Heart right ventricle (tissue), 16 donors: ENCODE data around the gene NACA2. TPM values are rescaled to one million over a fixed set of nuclear protein-coding genes. Genes with fewer than 3 reads are reported as not detected.

Experiments used
- ATAC-seq, 8 donors: fragments of 200-7000 bp; cut with Tn5 transposase; one replicate each; pipeline ENCODE4 v1.9.1; 2020; ENCODE audit warnings: mild to moderate bottlenecking in 8 of 8, moderate library complexity in 8 of 8, moderate number of reproducible peaks in 1 of 8
- DNase-seq, 2 donors: peaks; one replicate each; pipeline ENCODE4 v3.0.0-alpha.2; 2020
- H3K27ac ChIP-seq, 10 donors: fragments of 200-600 bp; sonication (generic) in 2 of 10; one replicate each; pipeline versions ENCODE4 v1.5.0 to v1.8.0; 2020 to 2022; ENCODE audit warnings: mild to moderate bottlenecking in 3 of 10
- H3K27me3 ChIP-seq, 7 donors: fragments of 200-600 bp; one replicate each; pipeline ENCODE4 v1.8.0; 2021 to 2022; ENCODE audit warnings: mild to moderate bottlenecking in 2 of 7
- H3K36me3 ChIP-seq, 9 donors: fragments of 200-600 bp; sonication (generic) in 1 of 9; one replicate each; pipeline versions ENCODE4 v1.5.0 to v1.8.0; 2020 to 2022; ENCODE audit warnings: mild to moderate bottlenecking in 2 of 9
- H3K4me1 ChIP-seq, 9 donors: fragments of 200-600 bp; sonication (generic) in 1 of 9; one replicate each; pipeline versions ENCODE4 v1.5.0 to v1.8.0; 2020 to 2022; ENCODE audit warnings: mild to moderate bottlenecking in 4 of 9
- H3K4me3 ChIP-seq, 10 donors: fragments of 200-600 bp; sonication (generic) in 2 of 10; one replicate each; pipeline versions ENCODE4 v1.5.0 to v1.8.0; 2020 to 2022; ENCODE audit warnings: mild to moderate bottlenecking in 7 of 10, moderate library complexity in 2 of 10
- H3K9me3 ChIP-seq, 11 donors: fragments of 200-600 bp in 10 of 11; sonication (generic) in 2 of 11; one replicate each; pipeline versions ENCODE4 v1.5.0 to v1.8.0; 2013 to 2022; ENCODE audit warnings: mild to moderate bottlenecking in 2 of 11, control low read depth in 1 of 11, moderate library complexity in 1 of 11
- CTCF ChIP-seq, 9 donors: fragments of 200-600 bp; sonication (generic) in 2 of 9; IDR thresholded peaks; one replicate each; pipeline versions ENCODE4 v1.5.0 to v1.8.0; 2021 to 2022; ENCODE audit warnings: antibody characterized with exemption in 9 of 9, mild to moderate bottlenecking in 5 of 9, moderate library complexity in 1 of 9
- WGBS, 2 donors: extraction: QIAGEN DNeasy Blood & Tissue Kit; methylation state at CpG; one replicate each; pipeline ENCODE4 v1.1.7; 2013; ENCODE audit warnings: inconsistent platforms in 1 of 2; 5-methylcytosine and 5-hydroxymethylcytosine counted together
- intact Hi-C, 10 donors: fragments of 100-400 bp; cut with DNase I; formaldehyde crosslinking; loops; one replicate each; pipeline versions ENCODE4 v1.11.1 to v1.14.2; 2022
- long read RNA-seq, 3 donors: library from polyadenylated mRNA; unstranded; transcript quantifications; one replicate each; pipeline ENCODE4 v2.0.0, GENCODE V29; 2020 to 2021
- polyA plus RNA-seq, 2 donors: library from polyadenylated mRNA; stranded (reverse); fragments of 200-250 nt; gene quantifications; one replicate each; pipeline ENCODE4 v1.2.3, GENCODE V29; 2013
- total RNA-seq, 10 donors: library from RNA; stranded (reverse); fragmentation: NEBNext Ultra II Directional in 3 of 10; extraction: Animal tissue kit (Norgen Biotek cat#: 25700) in 3 of 10; gene quantifications; one replicate each; pipeline versions ENCODE4 v1.2.1 to v1.2.4, GENCODE V29; 2021 to 2023
- donor health status: Arrhythmogenic right ventricular cardiomyopathy.
- donor health status: ischemic (EF 13 %, LVEDD 7.1; RV severe dilation, severe dysfunction).
- donor health status: healthy with polysubstance abuse.
- donor health status: DM: no; HTN: yes; CAD: no.
- donor health status: DM: no; HTN: no; CAD: no.
- donor health status: ischemic (EF 25% LVEDD 6.9; RV normal size, moderate dysfunction).
- donor health status: ischemic (EF 25% LVEDD 5.7; RV mildly dilated, moderate dysfunction).
- donor health status: healthy.
- donor health status: DM: yes; HTN: yes; CAD: no.
- donor health status: Ischemic cardiomyopathy.
- donor health status: ischemic (EF 35%, LVEDD 5.7; RV mildly dilated, moderate dysfunction).
- donor health status: nonischemic (EF 11% LVEDD 7.7; RV severe dilation, severe dysfunction).
- donor health status: DM: yes; HTN: yes; CAD: no.
- donor health status: PGD.
- donor health status: ischemic (EF 29% LVEDD 5.4; RV normal size, mild dysfunction).
- donor health status: nonischemic (EF 23%, LVEDD 6.1; RV moderate dilation, normal function).

Gene NACA2
- total RNA-seq (not detected), polyA plus RNA-seq (under 1 TPM in 1 of 2 donors, not detected in 1; 0.10 TPM)
- long read RNA-seq, donor 1 = 0 reads
- long read RNA-seq, donor 2 = 0 reads
- long read RNA-seq, donor 3 = 0 reads

- Histone ChIP-seq H3K9me3 (no peaks in the 10 kb centered on the region), H3K27me3 (peaks cover 0 to 52% (median 23%) of the 10 kb centered on the region in 7 donors), H3K27ac (no peak within 1 kb of the TSS), H3K36me3 (no peaks in the 10 kb centered on the region), H3K4me3 (no peak within 1 kb of the TSS), H3K4me1 (no peaks in the 10 kb centered on the region)
- DNase-seq (no peak), ATAC-seq (no peak)
- 96 to 98% methylated on average over 16 of the region's 16 CpGs for WGBS, 2 donors
- intact Hi-C loops = no loop called here
- TF ChIP-seq CTCF (IDR thresholded peaks at IDR 0.05) = no peak
Measured at GRCh38 chr17:61591018-61591417, at the start of gene NACA2. Gene NACA2 (minus strand): TSS chr17:61591219. CDS start chr17:61591180, 39 bp downstream.

- H3K9me3 ChIP-seq = peaks cover 0 to 24% (median 6%) of the 10 kb centered on the region in 11 donors
- no peak for TF ChIP-seq CTCF (IDR thresholded peaks at IDR 0.05)
- intact Hi-C loops = loop anchor here in 2 of 10 donors (10.0 kb wide), 1 partner anchor 195 kb away; no protein-coding TSS in a partner anchor
- H3K27me3 ChIP-seq = peaks cover 0 to 10% (median 0%) of the 10 kb centered on the region in 7 donors
- no peaks in the 10 kb centered on the region for H3K36me3 ChIP-seq
- H3K4me3 ChIP-seq = no peak overlapping the region
- DNase-seq = no peak
- 93 to 98% methylated on average over 1 of the region's 1 CpG for WGBS, 2 donors
- no peak overlapping the region for H3K27ac ChIP-seq
- no peaks in the 10 kb centered on the region for H3K4me1 ChIP-seq
- no peak for ATAC-seq
Measured at GRCh38 chr17:61639818-61640217, 48.8 kb upstream of the NACA2 start.

GRCh38 chr17:61638087-61638486, 47.1 kb upstream of the NACA2 start:
- Histone ChIP-seq H3K36me3 (no peaks in the 10 kb centered on the region), H3K4me1 (no peaks in the 10 kb centered on the region), H3K27ac (no peak overlapping the region), H3K27me3 (peaks cover 0 to 10% (median 0%) of the 10 kb centered on the region in 7 donors), H3K4me3 (no peak overlapping the region), H3K9me3 (peaks cover 0 to 30% (median 8%) of the 10 kb centered on the region in 11 donors)
- no peak for ATAC-seq
- TF ChIP-seq CTCF (IDR thresholded peaks at IDR 0.05) = no peak
- intact Hi-C loops = loop anchor here in 2 of 10 donors (10.0 kb wide), 1 partner anchor 197 kb away; no protein-coding TSS in a partner anchor
- 28 to 34% methylated on average over 1 of the region's 1 CpG for WGBS, 2 donors
- DNase-seq = no peak

GRCh38 chr17:61635913-61636432, 45.0 kb upstream of the NACA2 start:
- Histone ChIP-seq H3K9me3 (peaks cover 0 to 30% (median 8%) of the 10 kb centered on the region in 11 donors), H3K36me3 (no peaks in the 10 kb centered on the region), H3K27me3 (peaks cover 0 to 10% (median 0%) of the 10 kb centered on the region in 7 donors), H3K4me3 (no peak overlapping the region), H3K4me1 (no peaks in the 10 kb centered on the region), H3K27ac (no peak overlapping the region)
- DNase-seq = no peak
- TF ChIP-seq CTCF (IDR thresholded peaks at IDR 0.05) = peak in 7 of 9 donors; percentile 23 to 68 (median 47)
- no peak for ATAC-seq
- intact Hi-C loops = loop anchor here in 2 of 10 donors (10.0 kb wide), 1 partner anchor 199 kb away; no protein-coding TSS in a partner anchor
- 6 to 8% methylated on average over 3 of the region's 3 CpGs for WGBS, 2 donors
